Ishikawa (cell line): ENCODE measurements around the gene CILP2.

Experiments used
- CEBPB ChIP-seq: IDR thresholded peaks from 2 replicates; pipeline ENCODE4 v1.6.1; 2012
- CREB1 ChIP-seq: IDR thresholded peaks from 2 replicates; pipeline ENCODE4 v1.6.1; 2012; ENCODE audit warnings: low read depth
- EGR1 ChIP-seq: IDR thresholded peaks from 2 replicates; pipeline ENCODE4 v1.6.1; 2012
- EP300 ChIP-seq: IDR thresholded peaks from 2 replicates; pipeline ENCODE4 v1.6.1; 2012; ENCODE audit warnings: borderline replicate concordance
- FOXM1 ChIP-seq: IDR thresholded peaks from 2 replicates; pipeline ENCODE4 v1.6.1; 2012; ENCODE audit warnings: low read depth, borderline replicate concordance
- MAX ChIP-seq: IDR thresholded peaks from 2 replicates; pipeline ENCODE4 v1.6.1; 2012
- NFIC ChIP-seq: IDR thresholded peaks from 2 replicates; pipeline ENCODE4 v1.6.1; 2012
- RAD21 ChIP-seq: IDR thresholded peaks from 2 replicates; pipeline ENCODE4 v1.6.1; 2012; ENCODE audit warnings: low read depth
- REST ChIP-seq: IDR thresholded peaks from 2 replicates; pipeline ENCODE4 v1.6.1; 2012; ENCODE audit warnings: low read depth, mild to moderate bottlenecking
- TAF1 ChIP-seq: IDR thresholded peaks from 2 replicates; pipeline ENCODE4 v1.6.1; 2012; ENCODE audit warnings: low read depth, mild to moderate bottlenecking
- TCF12 ChIP-seq: IDR thresholded peaks from 2 replicates; pipeline ENCODE4 v1.6.1; 2012; ENCODE audit warnings: low read depth
- TEAD4 ChIP-seq: IDR thresholded peaks from 2 replicates; pipeline ENCODE4 v1.6.1; 2012
- USF1 ChIP-seq: IDR thresholded peaks from 2 replicates; pipeline ENCODE4 v1.6.1; 2012
- YY1 ChIP-seq: IDR thresholded peaks from 2 replicates; pipeline ENCODE4 v1.6.1; 2012; ENCODE audit warnings: low read depth
- ZBTB7A ChIP-seq: IDR thresholded peaks from 2 replicates; pipeline ENCODE4 v1.6.1; 2012; ENCODE audit warnings: low read depth

The CILP2 gene

GRCh38 chr19:19535311-19536191, 2.5 kb upstream of the CILP2 start:
- TF ChIP-seq TAF1 (no peak), FOXM1 (no peak), CEBPB (no peak), CREB1 (no peak), RAD21 (no peak), EP300 (no peak), TEAD4 (no peak), NFIC (no peak), EGR1 (no peak), REST (no peak), MAX (no peak), ZBTB7A (no peak), YY1 (no peak), USF1 (no peak), TCF12 (no peak)

- TF ChIP-seq RAD21, result no peak
- TF ChIP-seq NFIC, result no peak
Measured at GRCh38 chr19:19537075-19538048, 703 bp upstream of the CILP2 start.

- no peak for TF ChIP-seq CREB1
- TF ChIP-seq REST, result 0 out of 2 replicates have a peak, but pooled peaks have one; percentile 37
- no peak for TF ChIP-seq NFIC
Measured at GRCh38 chr19:19538785-19539166, 711 bp downstream of the CILP2 start.

GRCh38 chr19:19539698-19540063, 1.6 kb downstream of the CILP2 start:
- no peak for TF ChIP-seq FOXM1
- no peak for TF ChIP-seq EP300

- TF ChIP-seq TAF1 (no peak), CREB1 (peak; percentile 77), MAX (peak; percentile 99), REST (no peak), NFIC (no peak), ZBTB7A (no peak), EGR1 (no peak), CEBPB (no peak), RAD21 (no peak), FOXM1 (no peak), USF1 (peak; percentile 83), YY1 (no peak), TCF12 (no peak), EP300 (no peak), TEAD4 (no peak)
Measured at GRCh38 chr19:19540064-19540714, 2.1 kb downstream of the CILP2 start.
